B cell (primary cell): ENCODE data around the gene ETV6. TPM values are rescaled to one million over a fixed set of nuclear protein-coding genes. Genes with fewer than 3 reads are reported as not detected.

ENCODE experiments used
- ATAC-seq: fragments of 200-7000 bp; cut with Tn5 transposase; one replicate; pipeline ENCODE4 v1.10.0; 2021; ENCODE audit warnings: low read depth, mild to moderate bottlenecking, moderate number of reproducible peaks, moderate library complexity
- CTCF ChIA-PET: fragments of 350-600 bp; sonication (Branson Sonifier 250); formaldehyde crosslinking; loops from one replicate; lab custom pipeline; 2021; ENCODE audit warnings: antibody characterized with exemption, inconsistent platforms; lab: Charles Lee
- POLR2A ChIA-PET: fragments of 350-600 bp; sonication (Branson Sonifier 250); formaldehyde crosslinking; loops from one replicate; lab custom pipeline; 2021; ENCODE audit warnings: antibody characterized with exemption; lab: Charles Lee
- DNase-seq: peaks from one replicate; pipeline ENCODE4 v3.0.0; 2013
- H2AFZ ChIP-seq: 2 replicates; pipeline ENCODE4 v1.6.1; 2012; ENCODE audit warnings: mild to moderate bottlenecking, low read depth, low read length; ENCODE audit not compliant: insufficient read depth, poor library complexity, severe bottlenecking
- H3K27ac ChIP-seq, 2 donors: 1 replicate in 1 of 2; 2 replicates in 1 of 2; pipeline ENCODE4 v1.5.1; 2012 to 2013; ENCODE audit warnings: low read length in 2 of 2, mild to moderate bottlenecking in 2 of 2, moderate library complexity in 1 of 2
- H3K27me3 ChIP-seq, 4 experiments: fragments of 200-600 bp in 1 of 4; sonication (generic) in 1 of 4; replicated peaks in 1 of 4; 1 replicate in 2 of 4; 2 replicates in 2 of 4; pipeline versions ENCODE4 v1.6.1 to v1.7.0; 2013 to 2016; ENCODE audit warnings: low read length in 3 of 4, mild to moderate bottlenecking in 2 of 4, mixed read lengths in 1 of 4, moderate library complexity in 1 of 4; ENCODE audit not compliant: insufficient read depth in 4 of 4, control insufficient read depth in 3 of 4; ENCODE audit errors: control extremely low read depth in 1 of 4
- H3K36me3 ChIP-seq, 2 experiments: replicated peaks in 1 of 2; 1 replicate in 1 of 2; 2 replicates in 1 of 2; pipeline versions ENCODE4 v1.6.1 to v1.7.1; 2013; ENCODE audit warnings: low read length in 1 of 2; ENCODE audit not compliant: insufficient read depth in 2 of 2, control insufficient read depth in 1 of 2; ENCODE audit errors: control extremely low read depth in 1 of 2, extremely low read depth in 1 of 2
- H3K4me1 ChIP-seq, 2 donors: fragments of 200-600 bp in 1 of 2; sonication (generic) in 1 of 2; 1 replicate in 1 of 2; 2 replicates in 1 of 2; pipeline versions ENCODE4 v1.5.1 to v1.6.1; 2013 to 2017; ENCODE audit warnings: low read length in 2 of 2; ENCODE audit not compliant: control insufficient read depth in 2 of 2, insufficient read depth in 2 of 2
- H3K4me2 ChIP-seq: replicated peaks from 2 replicates; pipeline ENCODE3; 2012; ENCODE audit warnings: mild to moderate bottlenecking, low read depth, low read length; ENCODE audit not compliant: poor library complexity, severe bottlenecking
- H3K4me3 ChIP-seq, 5 experiments: fragments of 200-600 bp in 1 of 5; sonication (generic) in 1 of 5; 1 replicate in 3 of 5; 2 replicates in 2 of 5; pipeline versions ENCODE4 v1.5.1 to v1.7.0; 2011 to 2016; ENCODE audit warnings: low read length in 4 of 5, mild to moderate bottlenecking in 4 of 5, low read depth in 2 of 5, control low read depth in 1 of 5, moderate library complexity in 1 of 5; ENCODE audit not compliant: insufficient read depth in 1 of 5; ENCODE audit errors: control extremely low read depth in 1 of 5, extremely low read depth in 1 of 5
- H3K79me2 ChIP-seq: fragments of 200-600 bp; sonication (generic); one replicate; pipeline ENCODE4 v1.6.0; 2016; ENCODE audit warnings: low read length; ENCODE audit not compliant: control insufficient read depth, insufficient read depth
- H3K9ac ChIP-seq: fragments of 200-600 bp; sonication (generic); 2 replicates; pipeline ENCODE4 v1.6.1; 2017; ENCODE audit warnings: mild to moderate bottlenecking, low read length, moderate library complexity
- H3K9me3 ChIP-seq, 3 donors: one replicate each; pipeline versions ENCODE4 v1.6.1 to v1.7.1; 2013; ENCODE audit warnings: low read length in 2 of 3; ENCODE audit not compliant: control insufficient read depth in 2 of 3, insufficient read depth in 1 of 3; ENCODE audit errors: control extremely low read depth in 1 of 3
- H4K20me1 ChIP-seq: 2 replicates; pipeline ENCODE4 v1.6.0; 2012; ENCODE audit warnings: mild to moderate bottlenecking, low read length; ENCODE audit not compliant: insufficient read depth, control insufficient read depth, poor library complexity, severe bottlenecking
- H3K27ac Mint-ChIP-seq: one replicate; pipeline ENCODE4 v1.8.0; 2021; ENCODE audit warnings: mixed read lengths
- H3K27me3 Mint-ChIP-seq: one replicate; pipeline ENCODE4 v1.8.0; 2021; ENCODE audit warnings: mixed read lengths
- H3K4me1 Mint-ChIP-seq: one replicate; pipeline ENCODE4 v1.8.0; 2021; ENCODE audit warnings: mixed read lengths
- H3K4me3 Mint-ChIP-seq: one replicate; pipeline ENCODE4 v1.8.0; 2021; ENCODE audit warnings: mixed read lengths
- H3K9me3 Mint-ChIP-seq: one replicate; pipeline ENCODE4 v1.8.0; 2022; ENCODE audit warnings: mixed read lengths; ENCODE audit not compliant: insufficient read depth
- CTCF ChIP-seq: fragments of 200-600 bp; IDR thresholded peaks from one replicate; pipeline ENCODE4 v1.8.0; 2022; ENCODE audit warnings: antibody characterized with exemption, mild to moderate bottlenecking
- EZH2 ChIP-seq: IDR thresholded peaks from 2 replicates; pipeline ENCODE4 v1.6.1; 2012; ENCODE audit warnings: borderline replicate concordance, low read depth, mild to moderate bottlenecking, moderate library complexity, low read length; ENCODE audit not compliant: insufficient read depth, poor library complexity, severe bottlenecking
- WGBS: methylation state at CpG from one replicate; pipeline ENCODE4 v1.1.5; 2013; ENCODE audit warnings: missing lambda C conversion rate; ENCODE audit not compliant: insufficient coverage; 5-methylcytosine and 5-hydroxymethylcytosine counted together
- intact Hi-C: fragments of 100-400 bp; cut with micrococcal nuclease; formaldehyde crosslinking; loops from one replicate; pipeline ENCODE4 v1.10.0; 2022
- polyA plus RNA-seq: library from polyadenylated mRNA; depleted of rRNA; stranded (reverse); fragments of >200 nt; gene quantifications from 2 replicates; pipeline ENCODE4 v1.2.3, GENCODE V29; 2012
- total RNA-seq, 2 donors: library from RNA; stranded (reverse); fragments of 120-200 nt in 1 of 2; gene quantifications; 1 replicate in 1 of 2; 2 replicates in 1 of 2; pipeline versions ENCODE4 v1.2.3 to v1.2.4, GENCODE V29; 2013 to 2022

Gene ETV6
- total and polyA plus RNA-seq, 2 donors (not counting 1 experiment from before 2014, with no cell fraction given), result 17.4 to 123 TPM

GRCh38 chr12:11655842-11656241 is 6.4 kb downstream of the ETV6 start:
- no peak overlapping the region for H3K27ac ChIP-seq
- H3K79me2 ChIP-seq, result peaks cover 99% of the 10 kb centered on the region
- H2AFZ ChIP-seq, result no peak overlapping the region
- no peak overlapping the region for H3K4me3 Mint-ChIP-seq
- no peak overlapping the region for H3K9ac ChIP-seq
- no peaks in the 10 kb centered on the region for H3K36me3 ChIP-seq
- H3K4me2 ChIP-seq, result no peak overlapping the region
- CTCF ChIA-PET, result no interaction called here
- H3K4me1 ChIP-seq, result peaks cover 56 to 58% of the 10 kb centered on the region in 2 donors
- no peaks in the 10 kb centered on the region for H3K27me3 ChIP-seq
- TF ChIP-seq CTCF (no peak), EZH2 (no peak)
- H3K27ac Mint-ChIP-seq, result no peak overlapping the region
- POLR2A ChIA-PET, result no interaction called here
- no peaks in the 10 kb centered on the region for H3K27me3 Mint-ChIP-seq
- intact Hi-C loops, result no loop called here
- WGBS, result no CpG with 5 or more reads among the region's 5 CpGs
- DNase-seq (no peak), ATAC-seq (no peak)
- H3K9me3 ChIP-seq, result no peaks in the 10 kb centered on the region
- no peaks in the 10 kb centered on the region for H3K9me3 Mint-ChIP-seq
- peaks cover 86% of the 10 kb centered on the region for H3K4me1 Mint-ChIP-seq
- H3K4me3 ChIP-seq, result no peak overlapping the region
- H4K20me1 ChIP-seq, result peaks cover 46% of the 10 kb centered on the region

- H3K27me3 Mint-ChIP-seq, result no peaks in the 10 kb centered on the region
- WGBS, result 84% methylated on average over 4 of the region's 4 CpGs
- DNase-seq, result no peak
- H3K4me3 Mint-ChIP-seq, result no peak overlapping the region
- H3K4me1 Mint-ChIP-seq, result peaks cover 84% of the 10 kb centered on the region
- ChIA-PET POLR2A (no interaction called here), CTCF (interaction anchor here (1.7 kb wide), 1 partner anchor 376 kb away, joined by 5 read pairs; no protein-coding TSS in a partner anchor)
- ATAC-seq, result no peak
- Histone ChIP-seq H3K4me1 (peaks cover 52 to 58% of the 10 kb centered on the region in 2 donors), H3K27ac (no peak overlapping the region), H3K9me3 (no peaks in the 10 kb centered on the region), H3K79me2 (peaks cover 99% of the 10 kb centered on the region), H3K4me2 (no peak overlapping the region), H3K27me3 (no peaks in the 10 kb centered on the region), H2AFZ (no peak overlapping the region), H3K36me3 (peaks cover 0 to 6% of the 10 kb centered on the region in 2 experiments), H3K9ac (no peak overlapping the region), H3K4me3 (no peak overlapping the region), H4K20me1 (peaks cover 53% of the 10 kb centered on the region)
- H3K27ac Mint-ChIP-seq, result no peak overlapping the region
- intact Hi-C loops, result no loop called here
- TF ChIP-seq CTCF (no peak), EZH2 (no peak)
- H3K9me3 Mint-ChIP-seq, result no peaks in the 10 kb centered on the region
Measured at GRCh38 chr12:11656550-11656949, 7.1 kb downstream of the ETV6 start.
